Measurements from ENCODE around the gene SMG9.

DNA sequence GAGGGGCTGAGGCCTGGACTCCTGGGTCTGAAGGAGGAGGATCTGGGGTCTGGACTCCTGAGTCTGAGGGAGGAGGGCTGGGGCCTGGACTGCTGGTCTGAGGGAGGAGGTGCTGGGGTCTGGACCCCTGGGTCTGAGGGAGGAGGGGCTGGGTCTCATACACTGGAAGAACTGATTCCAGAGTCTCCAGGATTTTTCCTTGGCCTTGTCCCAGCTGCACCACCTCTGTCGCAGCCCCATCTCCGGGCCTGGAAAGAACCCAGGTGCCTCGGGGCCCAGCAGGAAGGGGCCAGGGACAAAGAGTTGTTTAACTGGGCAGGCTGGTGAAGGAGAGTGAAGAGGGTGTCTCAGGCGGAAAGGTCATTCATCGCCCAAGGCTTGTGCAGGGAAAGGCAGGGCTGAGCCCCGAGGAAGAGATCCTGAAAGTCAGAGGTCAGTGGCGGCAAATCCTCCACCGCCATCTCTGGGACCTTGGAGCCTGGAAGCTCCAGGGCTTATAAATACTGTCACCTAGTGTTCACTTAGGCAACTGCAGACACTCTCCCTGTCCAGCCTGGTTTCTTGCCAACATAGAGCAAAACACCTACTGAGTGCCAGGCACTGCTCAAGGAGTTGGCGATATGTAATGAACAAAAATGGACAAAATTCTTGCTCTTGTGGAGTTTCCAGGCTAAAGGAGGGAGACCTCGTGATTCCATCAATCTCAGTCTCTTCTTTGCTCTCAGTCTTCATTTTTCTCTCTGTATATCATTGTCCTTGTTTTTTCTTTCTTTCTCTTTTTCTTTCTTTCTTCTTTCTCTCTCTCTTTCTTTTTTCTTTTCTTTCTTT, 30.4 kb upstream of the SMG9 start:
- TF ChIP-seq SIN3A (IDR thresholded peaks at IDR 0.05; ENCODE audit: borderline replicate concordance, insufficient read depth, low read depth, low read length), result no peak
- peak; percentile 97 for TF ChIP-seq CTCF (IDR thresholded peaks at IDR 0.05)
- peak; percentile 52; the same call in 1 of the 2 replicates for TF ChIP-seq POLR2AphosphoS5 (IDR thresholded peaks at IDR 0.05; ENCODE audit: low read depth, low read length)
- TF ChIP-seq, protein P1, sequence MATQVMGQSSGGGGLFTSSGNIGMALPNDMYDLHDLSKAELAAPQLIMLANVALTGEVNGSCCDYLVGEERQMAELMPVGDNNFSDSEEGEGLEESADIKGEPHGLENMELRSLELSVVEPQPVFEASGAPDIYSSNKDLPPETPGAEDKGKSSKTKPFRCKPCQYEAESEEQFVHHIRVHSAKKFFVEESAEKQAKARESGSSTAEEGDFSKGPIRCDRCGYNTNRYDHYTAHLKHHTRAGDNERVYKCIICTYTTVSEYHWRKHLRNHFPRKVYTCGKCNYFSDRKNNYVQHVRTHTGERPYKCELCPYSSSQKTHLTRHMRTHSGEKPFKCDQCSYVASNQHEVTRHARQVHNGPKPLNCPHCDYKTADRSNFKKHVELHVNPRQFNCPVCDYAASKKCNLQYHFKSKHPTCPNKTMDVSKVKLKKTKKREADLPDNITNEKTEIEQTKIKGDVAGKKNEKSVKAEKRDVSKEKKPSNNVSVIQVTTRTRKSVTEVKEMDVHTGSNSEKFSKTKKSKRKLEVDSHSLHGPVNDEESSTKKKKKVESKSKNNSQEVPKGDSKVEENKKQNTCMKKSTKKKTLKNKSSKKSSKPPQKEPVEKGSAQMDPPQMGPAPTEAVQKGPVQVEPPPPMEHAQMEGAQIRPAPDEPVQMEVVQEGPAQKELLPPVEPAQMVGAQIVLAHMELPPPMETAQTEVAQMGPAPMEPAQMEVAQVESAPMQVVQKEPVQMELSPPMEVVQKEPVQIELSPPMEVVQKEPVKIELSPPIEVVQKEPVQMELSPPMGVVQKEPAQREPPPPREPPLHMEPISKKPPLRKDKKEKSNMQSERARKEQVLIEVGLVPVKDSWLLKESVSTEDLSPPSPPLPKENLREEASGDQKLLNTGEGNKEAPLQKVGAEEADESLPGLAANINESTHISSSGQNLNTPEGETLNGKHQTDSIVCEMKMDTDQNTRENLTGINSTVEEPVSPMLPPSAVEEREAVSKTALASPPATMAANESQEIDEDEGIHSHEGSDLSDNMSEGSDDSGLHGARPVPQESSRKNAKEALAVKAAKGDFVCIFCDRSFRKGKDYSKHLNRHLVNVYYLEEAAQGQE (IDR thresholded peaks at IDR 0.05; ENCODE audit: insufficient read depth in 1 of 2, low read depth in 2 of 2, low read length in 1 of 2), result no peak; a peak in 1 of 4 replicates
